OCI-LY1 (cell line): Measurements from ENCODE around the gene RSRC2.

ENCODE experiments used
- H2AFZ ChIP-seq: fragments of 200-600 bp; sonication (generic), shearing (Covaris generic); 2 replicates; pipeline ENCODE4 v1.6.0; 2014; ENCODE audit warnings: antibody characterized with exemption, mild to moderate bottlenecking, low read length
- H3F3A ChIP-seq: fragments of 200-600 bp; sonication (generic), shearing (Covaris generic); 2 replicates; pipeline ENCODE4 v1.6.0; 2014; ENCODE audit warnings: mild to moderate bottlenecking, antibody characterized with exemption, low read length, moderate library complexity; ENCODE audit not compliant: insufficient read depth
- H3K27ac ChIP-seq: fragments of 200-600 bp; sonication (generic); 2 replicates; pipeline ENCODE4 v1.5.1; 2014; ENCODE audit warnings: low read length, mixed run types, mild to moderate bottlenecking, low read depth; ENCODE audit not compliant: poor library complexity, severe bottlenecking
- H3K27me3 ChIP-seq: fragments of 200-600 bp; sonication (generic); 2 replicates; pipeline ENCODE4 v1.6.0; 2014; ENCODE audit warnings: antibody characterized with exemption, mild to moderate bottlenecking, low read length, moderate library complexity; ENCODE audit not compliant: insufficient read depth
- H3K36me3 ChIP-seq: fragments of 200-600 bp; sonication (generic); 2 replicates; pipeline ENCODE4 v1.6.1; 2014; ENCODE audit warnings: mild to moderate bottlenecking, antibody characterized with exemption, low read length, moderate library complexity, mixed read lengths; ENCODE audit not compliant: insufficient read depth
- H3K4me1 ChIP-seq: fragments of 200-600 bp; sonication (generic); 2 replicates; pipeline ENCODE4 v1.5.1; 2014; ENCODE audit warnings: mild to moderate bottlenecking, low read length, moderate library complexity; ENCODE audit not compliant: insufficient read depth, severe bottlenecking
- H3K4me2 ChIP-seq: fragments of 200-600 bp; sonication (generic), shearing (Covaris generic); 2 replicates; pipeline ENCODE4 v1.6.1; 2014; ENCODE audit warnings: low read length
- H3K4me3 ChIP-seq: fragments of 200-600 bp; sonication (generic); 2 replicates; pipeline ENCODE4 v1.5.1; 2014; ENCODE audit warnings: low read length, low read depth, mild to moderate bottlenecking, mixed read lengths; ENCODE audit not compliant: poor library complexity, severe bottlenecking
- H3K79me2 ChIP-seq: fragments of 200-600 bp; shearing (Covaris generic); 2 replicates; pipeline ENCODE4 v1.6.1; 2016; ENCODE audit warnings: mixed run types, low read length, mixed read lengths; ENCODE audit not compliant: insufficient read depth
- H3K9ac ChIP-seq: fragments of 200-600 bp; sonication (generic), shearing (Covaris generic); 2 replicates; pipeline ENCODE4 v1.6.1; 2014; ENCODE audit warnings: mild to moderate bottlenecking, low read length, mixed read lengths
- H3K9me2 ChIP-seq: fragments of 200-600 bp; sonication (generic), shearing (Covaris generic); 2 replicates; pipeline ENCODE4 v1.6.1; 2014; ENCODE audit warnings: low read depth, mild to moderate bottlenecking, low read length, mixed read lengths
- H3K9me3 ChIP-seq: fragments of 200-600 bp; shearing (Covaris generic); 2 replicates; pipeline ENCODE4 v1.6.1; 2014; ENCODE audit warnings: low read length, mixed read lengths
- H4K20me1 ChIP-seq: fragments of 200-600 bp; sonication (generic), shearing (Covaris generic); 2 replicates; pipeline ENCODE4 v1.6.0; 2016; ENCODE audit warnings: mild to moderate bottlenecking, low read length; ENCODE audit not compliant: insufficient read depth
- EZH2 ChIP-seq: fragments of 200-600 bp; sonication (generic), shearing (Covaris generic); IDR thresholded peaks from 2 replicates; pipeline ENCODE4 v1.8.0; 2017; ENCODE audit warnings: borderline replicate concordance, mixed run types, mild to moderate bottlenecking, antibody characterized with exemption, low read length, moderate library complexity, mixed read lengths
- TF ChIP-seq, protein P1 (sequence below): fragments of 200-600 bp; sonication (generic), shearing (Covaris generic); IDR thresholded peaks from 2 replicates; pipeline ENCODE4 v1.5.1; 2017; ENCODE audit warnings: mild to moderate bottlenecking, antibody characterized with exemption, low read length, moderate library complexity, mixed read lengths

Gene RSRC2

GRCh38 chr12:122563361-122563760, 36.6 kb upstream of the RSRC2 start:
- peaks cover 76% of the 10 kb centered on the region for H3K36me3 ChIP-seq
- no peak for TF ChIP-seq EZH2
- TF ChIP-seq, protein P1, sequence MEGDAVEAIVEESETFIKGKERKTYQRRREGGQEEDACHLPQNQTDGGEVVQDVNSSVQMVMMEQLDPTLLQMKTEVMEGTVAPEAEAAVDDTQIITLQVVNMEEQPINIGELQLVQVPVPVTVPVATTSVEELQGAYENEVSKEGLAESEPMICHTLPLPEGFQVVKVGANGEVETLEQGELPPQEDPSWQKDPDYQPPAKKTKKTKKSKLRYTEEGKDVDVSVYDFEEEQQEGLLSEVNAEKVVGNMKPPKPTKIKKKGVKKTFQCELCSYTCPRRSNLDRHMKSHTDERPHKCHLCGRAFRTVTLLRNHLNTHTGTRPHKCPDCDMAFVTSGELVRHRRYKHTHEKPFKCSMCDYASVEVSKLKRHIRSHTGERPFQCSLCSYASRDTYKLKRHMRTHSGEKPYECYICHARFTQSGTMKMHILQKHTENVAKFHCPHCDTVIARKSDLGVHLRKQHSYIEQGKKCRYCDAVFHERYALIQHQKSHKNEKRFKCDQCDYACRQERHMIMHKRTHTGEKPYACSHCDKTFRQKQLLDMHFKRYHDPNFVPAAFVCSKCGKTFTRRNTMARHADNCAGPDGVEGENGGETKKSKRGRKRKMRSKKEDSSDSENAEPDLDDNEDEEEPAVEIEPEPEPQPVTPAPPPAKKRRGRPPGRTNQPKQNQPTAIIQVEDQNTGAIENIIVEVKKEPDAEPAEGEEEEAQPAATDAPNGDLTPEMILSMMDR = no peak
- H3K27ac ChIP-seq = no peak overlapping the region

DNA sequence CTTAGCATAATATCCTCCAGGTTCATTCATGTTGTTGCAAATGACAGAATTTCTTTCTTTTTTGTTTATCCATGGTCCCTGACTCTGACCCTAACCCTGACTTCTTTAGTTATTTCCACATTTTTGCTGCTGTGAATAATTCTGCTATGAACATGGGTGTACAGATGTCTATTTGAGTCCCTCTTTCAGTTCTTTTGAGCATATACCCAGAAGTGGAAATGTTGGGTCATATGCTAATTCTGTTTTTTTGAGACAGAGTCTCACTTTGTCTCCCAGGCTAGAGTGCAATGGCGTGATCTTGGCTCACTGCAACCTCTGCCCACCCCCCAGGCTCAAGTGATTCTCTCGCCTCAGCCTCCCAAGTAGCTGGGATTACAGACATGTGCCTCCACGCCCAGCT, 33.4 kb upstream of the RSRC2 start:
- no peaks in the 10 kb centered on the region for H3F3A ChIP-seq
- H3K9ac ChIP-seq = no peak overlapping the region
- peaks cover 7% of the 10 kb centered on the region for H3K4me1 ChIP-seq
- H3K27ac ChIP-seq = peak overlapping the region; percentile 28
- no peaks in the 10 kb centered on the region for H3K79me2 ChIP-seq
- no peak overlapping the region for H3K4me2 ChIP-seq
- TF ChIP-seq, protein P1 = no peak
- no peak for TF ChIP-seq EZH2
- H4K20me1 ChIP-seq = no peaks in the 10 kb centered on the region
- peaks cover 88% of the 10 kb centered on the region for H3K36me3 ChIP-seq
- H2AFZ ChIP-seq = no peak overlapping the region
- H3K27me3 ChIP-seq = no peaks in the 10 kb centered on the region
- no peak overlapping the region for H3K4me3 ChIP-seq
- no peaks in the 10 kb centered on the region for H3K9me2 ChIP-seq
- no peaks in the 10 kb centered on the region for H3K9me3 ChIP-seq

More at GRCh38 chr12:122563361-122563760, 36.6 kb upstream of the RSRC2 start:
- Histone ChIP-seq H2AFZ (no peak overlapping the region), H3K79me2 (no peaks in the 10 kb centered on the region), H3K27me3 (no peaks in the 10 kb centered on the region), H3K9me2 (no peaks in the 10 kb centered on the region), H4K20me1 (no peaks in the 10 kb centered on the region), H3F3A (no peaks in the 10 kb centered on the region), H3K4me3 (no peak overlapping the region), H3K4me1 (peaks cover 7% of the 10 kb centered on the region), H3K9ac (no peak overlapping the region), H3K4me2 (no peak overlapping the region), H3K9me3 (no peaks in the 10 kb centered on the region)

DNA sequence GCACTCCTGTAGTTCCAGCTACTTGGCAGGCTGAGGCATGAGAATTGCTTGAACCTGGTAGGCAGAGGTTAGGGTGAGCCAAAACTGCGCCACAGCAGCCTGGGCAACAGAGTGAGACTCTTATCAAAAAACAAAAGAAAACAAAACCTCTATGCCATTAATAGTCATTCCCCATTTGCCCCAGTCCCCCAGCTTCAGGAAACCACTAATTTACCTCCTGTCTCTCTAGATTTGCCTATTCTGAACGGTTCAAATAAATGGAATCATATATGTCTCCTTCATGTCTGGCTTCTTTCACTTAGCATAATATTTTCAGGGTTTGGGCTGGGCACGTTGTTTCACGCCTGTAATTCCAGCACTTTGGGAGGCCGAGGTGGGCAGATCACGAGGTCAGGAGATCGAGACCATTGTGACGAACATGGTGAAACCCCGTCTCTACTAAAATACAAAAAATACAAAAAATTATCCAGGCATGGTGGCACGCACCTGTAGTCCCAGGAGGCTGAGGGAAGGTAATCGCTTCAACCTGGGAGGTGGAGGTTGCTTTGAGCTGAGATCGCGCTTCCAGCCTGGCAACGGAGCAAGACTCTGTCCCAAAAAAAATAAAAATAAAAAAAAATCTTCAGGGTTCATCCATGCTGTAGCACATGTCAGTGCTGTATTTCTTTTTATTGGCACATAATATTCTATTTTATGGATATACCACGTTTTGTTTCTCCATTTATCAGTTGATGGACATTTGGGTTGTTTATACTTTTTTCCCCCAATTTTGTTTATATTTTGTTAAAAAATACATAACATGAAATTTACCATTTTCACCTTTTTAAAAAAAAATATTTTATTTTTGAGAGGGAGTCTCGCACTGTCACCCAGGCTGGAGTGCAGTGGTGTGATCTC, 32.3 kb upstream of the RSRC2 start:
- no peak overlapping the region for H2AFZ ChIP-seq
- no peak for TF ChIP-seq EZH2
- TF ChIP-seq, protein P1 = no peak
- H3K27ac ChIP-seq = peak overlapping the region; percentile 32
- no peaks in the 10 kb centered on the region for H3F3A ChIP-seq
- no peak overlapping the region for H3K4me2 ChIP-seq
- H3K9ac ChIP-seq = no peak overlapping the region
- no peaks in the 10 kb centered on the region for H3K27me3 ChIP-seq
- no peaks in the 10 kb centered on the region for H4K20me1 ChIP-seq
- H3K36me3 ChIP-seq = peaks cover 89% of the 10 kb centered on the region
- H3K4me1 ChIP-seq = peaks cover 7% of the 10 kb centered on the region
- no peaks in the 10 kb centered on the region for H3K9me3 ChIP-seq
- H3K4me3 ChIP-seq = no peak overlapping the region
- H3K9me2 ChIP-seq = no peaks in the 10 kb centered on the region
- no peaks in the 10 kb centered on the region for H3K79me2 ChIP-seq
